ENCODE results near the gene SCYGR3.
"Not testable (repeated sequence)": the region's sequence is repeated elsewhere in the genome, so short reads cannot be mapped to it uniquely, and the experiment has no call there.

SCYGR3 gene

DNA sequence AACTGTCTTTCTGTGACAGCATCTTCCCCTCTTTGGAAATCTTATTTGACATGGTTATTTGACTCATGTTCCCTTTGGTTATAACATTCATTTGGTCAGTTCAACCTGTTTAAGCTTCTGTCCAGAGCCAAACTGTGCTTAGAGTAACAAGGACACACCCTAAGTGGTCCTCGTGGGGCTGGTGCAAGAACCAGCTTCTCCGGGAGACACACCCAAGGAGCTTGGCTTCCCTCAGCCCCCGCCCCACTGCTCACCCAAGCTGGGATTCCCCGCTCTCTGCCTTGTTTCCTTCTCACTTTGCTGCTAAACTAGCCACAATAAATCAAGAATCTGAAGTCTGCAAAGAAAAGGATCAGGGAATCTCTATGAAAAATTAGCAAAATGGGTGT, 1.4 kb downstream of the SCYGR3 start:
- no peak for DNase-seq (ENCODE audit: low spot score)

- DNase-seq (ENCODE audit: low spot score), result no peak
Observed at GRCh38 chr2:227612546-227613271, 1.9 kb downstream of the SCYGR3 start.

- DNase-seq (ENCODE audit: low spot score), result no peak
Observed at GRCh38 chr2:227610123-227610522, 4.5 kb downstream of the SCYGR3 start.

DNA sequence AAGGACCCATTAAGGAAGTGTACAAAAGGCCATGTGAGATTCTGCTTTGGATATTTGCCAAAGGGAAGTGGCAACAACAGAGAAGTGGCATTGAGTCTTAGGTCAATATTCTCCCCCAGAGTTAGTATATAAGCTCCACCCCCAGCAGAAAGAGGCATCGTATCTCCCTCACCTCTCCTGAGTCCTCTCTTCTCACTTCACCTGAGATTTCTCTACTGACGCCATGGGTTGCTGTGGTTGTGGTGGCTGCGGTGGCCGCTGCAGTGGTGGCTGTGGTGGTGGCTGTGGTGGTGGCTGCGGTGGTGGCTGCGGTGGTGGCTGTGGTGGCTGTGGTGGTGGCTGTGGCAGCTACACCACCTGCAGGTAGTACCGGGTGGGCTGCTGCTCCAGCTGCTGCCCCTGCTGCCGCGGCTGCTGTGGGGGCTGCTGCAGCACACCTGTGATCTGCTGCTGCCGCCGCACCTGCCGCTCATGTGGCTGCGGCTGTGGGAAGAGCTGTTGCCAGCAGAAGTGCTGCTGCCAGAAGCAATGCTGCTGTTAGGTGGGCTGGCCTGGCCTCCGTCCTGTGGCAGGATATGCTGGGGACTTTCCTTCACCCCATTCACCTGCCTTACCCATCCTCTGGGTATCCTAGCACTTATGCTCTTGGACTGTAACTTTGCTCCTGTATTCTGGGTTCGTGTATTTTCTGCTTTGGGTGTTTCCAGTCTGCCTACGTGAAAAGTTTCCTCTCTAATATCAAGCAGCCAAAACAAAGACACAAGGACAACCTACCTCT, 5.9 kb downstream of the SCYGR3 start:
- peak; percentile 37 for DNase-seq (ENCODE audit: low spot score)

- DNase-seq (ENCODE audit: low spot score), result no peak
Observed at GRCh38 chr2:227607941-227608340, 6.7 kb downstream of the SCYGR3 start.

GRCh38 chr2:227606476-227606875, 8.2 kb downstream of the SCYGR3 start:
- DNase-seq (ENCODE audit: low spot score), result no peak

GRCh38 chr2:227602358-227602757, 12.3 kb downstream of the SCYGR3 start:
- no peak for DNase-seq (ENCODE audit: low spot score)

- DNase-seq (ENCODE audit: low spot score), result not testable (repeated sequence)
Observed at GRCh38 chr2:227598835-227599503, 15.7 kb downstream of the SCYGR3 start, which contains the start of gene SCYGR2. SCYGR2 (plus strand) TSS chr2:227598893; CDS start chr2:227598893, 0 bp downstream.

DNA sequence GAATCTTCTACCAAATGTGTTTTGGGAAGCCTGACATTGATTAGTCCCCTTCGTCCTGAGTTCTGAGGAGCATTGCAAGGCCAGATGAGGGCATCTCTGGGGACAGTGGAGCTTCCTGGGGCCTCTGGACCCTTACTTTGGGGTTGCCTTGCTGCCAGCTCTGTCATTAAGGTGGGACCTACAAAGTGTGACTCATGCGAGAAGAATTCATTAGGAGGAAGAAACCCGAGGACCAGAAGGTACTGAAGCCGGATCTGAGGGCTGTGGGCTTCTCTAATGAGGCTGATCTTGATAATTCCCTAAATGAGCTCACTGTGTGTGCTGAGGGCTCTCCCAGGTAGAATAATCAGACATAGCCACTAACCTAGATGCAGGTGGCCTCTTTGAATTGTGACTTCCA, 16.6 kb downstream of the SCYGR3 start:
- no peak for DNase-seq (ENCODE audit: low spot score)

- DNase-seq (ENCODE audit: low spot score), result no peak
Observed at GRCh38 chr2:227597036-227597435, 17.6 kb downstream of the SCYGR3 start.

- DNase-seq (ENCODE audit: low spot score), result no peak
Observed at GRCh38 chr2:227595797-227596196, 18.8 kb downstream of the SCYGR3 start.

DNA sequence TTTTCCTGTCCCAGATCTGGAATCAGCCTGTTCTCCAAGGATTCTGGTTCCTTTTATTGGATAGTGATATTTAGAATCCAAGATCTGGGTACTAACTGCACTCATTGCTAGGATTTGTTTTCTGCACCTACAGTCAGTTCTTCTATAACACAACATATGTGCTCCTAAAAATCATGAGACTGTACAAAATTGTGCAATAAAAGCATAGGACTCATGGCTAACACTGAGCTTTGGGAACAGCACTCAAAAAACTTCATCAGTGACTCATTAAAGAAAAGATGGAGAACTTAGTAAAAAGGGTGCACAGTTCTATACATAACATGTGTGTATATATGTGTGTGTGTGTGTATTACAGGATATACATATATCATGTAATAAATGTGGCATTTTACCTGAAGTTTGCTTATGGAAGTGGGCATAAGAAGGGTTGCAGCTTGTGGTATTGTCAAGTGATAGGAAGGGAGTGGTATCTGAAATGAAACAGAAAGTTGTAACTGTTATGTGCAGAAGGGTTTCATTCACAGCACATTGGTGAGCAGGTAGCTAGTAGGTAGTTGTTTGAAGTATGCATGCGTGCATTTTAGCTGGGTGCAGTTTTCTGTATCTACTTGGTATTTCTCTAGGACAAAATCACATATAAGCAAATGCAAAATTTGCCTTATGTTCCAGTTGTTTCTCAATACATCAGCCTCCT, 21.8 kb downstream of the SCYGR3 start:
- no peak for DNase-seq (ENCODE audit: low spot score)

DNA sequence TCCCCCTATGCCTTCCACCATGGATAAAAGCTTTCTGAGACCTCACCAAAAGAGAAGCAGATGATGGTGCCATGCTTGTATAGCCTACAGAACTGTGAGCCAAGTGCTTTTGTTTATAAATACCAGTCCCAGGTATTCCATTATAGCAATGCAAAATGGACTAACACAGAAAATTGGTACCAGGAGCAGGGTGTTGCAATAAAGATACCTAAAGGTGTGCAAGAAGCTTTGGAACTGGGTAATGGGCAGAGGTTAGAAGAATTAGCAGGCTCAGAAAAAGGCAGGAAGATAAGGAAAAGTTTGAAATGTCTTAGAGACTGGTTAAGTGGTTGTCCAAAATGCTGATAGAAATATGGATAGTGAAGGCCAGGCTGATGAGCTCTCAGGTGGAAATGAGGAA, 32.3 kb downstream of the SCYGR3 start:
- DNase-seq (ENCODE audit: low spot score), result no peak

DNA sequence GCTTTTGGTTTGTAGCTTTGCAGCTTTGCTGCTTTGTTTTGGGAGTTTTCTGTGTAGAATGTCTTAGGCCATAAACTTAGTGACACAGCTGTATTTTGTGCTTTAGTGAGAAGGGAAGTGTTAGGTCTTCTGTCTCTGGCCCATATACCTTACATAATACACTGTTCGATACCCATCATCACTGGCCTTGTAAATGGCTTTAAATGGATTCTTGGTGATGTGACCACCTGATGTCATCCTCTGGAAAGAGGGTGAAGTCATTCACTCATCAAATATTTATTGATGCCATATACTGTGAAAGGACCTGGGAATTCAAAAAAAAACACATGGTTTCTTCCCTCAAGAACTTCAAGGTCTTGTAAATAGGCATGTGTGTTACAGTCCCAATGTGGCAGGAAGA, 34.8 kb downstream of the SCYGR3 start:
- no peak for DNase-seq (ENCODE audit: low spot score)

DNA sequence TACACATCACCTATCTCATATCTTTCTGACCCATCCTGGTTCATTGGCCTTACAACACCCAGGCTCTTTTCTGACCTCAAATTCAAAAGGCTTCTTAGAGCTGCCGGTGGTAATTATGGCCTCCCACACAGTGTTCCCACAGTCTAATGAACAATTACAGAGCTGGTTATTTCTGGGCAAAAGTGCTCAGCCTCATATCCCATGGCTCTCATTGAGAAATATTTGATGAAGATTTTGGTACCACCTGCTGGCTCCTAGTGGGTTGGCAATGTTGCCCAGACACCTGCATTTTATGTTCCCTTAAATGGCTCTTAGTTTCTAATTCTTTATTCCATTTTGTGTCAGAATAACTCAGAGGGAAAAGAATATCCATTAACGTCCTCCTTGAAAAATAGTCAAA, 36.0 kb downstream of the SCYGR3 start:
- DNase-seq (ENCODE audit: low spot score), result no peak

DNA sequence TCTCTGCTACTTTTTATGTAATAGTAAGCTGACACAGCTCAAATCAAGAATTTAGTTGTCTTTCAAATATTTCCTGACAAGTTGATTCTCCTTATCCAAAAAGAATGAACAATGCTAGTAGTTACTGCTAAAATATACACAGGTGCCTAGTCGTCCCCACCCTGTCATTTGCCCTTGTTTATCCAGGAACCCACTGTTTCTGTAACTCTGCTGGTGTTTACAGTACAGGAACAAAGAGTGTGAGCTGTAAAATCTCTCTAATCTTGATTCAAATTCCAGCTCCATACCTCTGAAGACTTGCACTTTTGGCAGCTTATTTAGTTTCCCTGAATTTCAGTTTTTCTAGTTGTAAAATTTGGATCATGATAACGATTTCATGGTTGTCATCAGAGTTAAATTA, 37.1 kb downstream of the SCYGR3 start:
- DNase-seq (ENCODE audit: low spot score), result no peak

- no peak for DNase-seq (ENCODE audit: low spot score)
Observed at GRCh38 chr2:227576812-227577211, 37.8 kb downstream of the SCYGR3 start.

DNA sequence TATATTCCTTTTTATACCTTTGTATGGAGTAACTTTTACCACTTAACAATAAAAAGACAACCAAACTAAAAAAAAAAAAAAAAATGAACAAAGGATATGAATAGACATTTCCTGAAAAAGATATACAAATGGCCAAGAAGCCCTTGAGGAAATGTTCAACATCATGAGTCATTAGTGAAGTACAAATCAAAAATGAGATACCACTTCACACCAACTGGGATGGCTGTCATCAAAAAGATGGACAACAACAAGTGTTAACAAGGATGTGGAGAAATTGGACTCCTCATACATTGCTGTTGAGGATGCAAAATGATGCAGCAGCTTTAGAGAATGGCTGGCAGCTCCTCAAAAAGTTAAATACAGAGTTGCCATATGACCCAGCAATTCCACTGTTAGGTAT, 38.5 kb downstream of the SCYGR3 start:
- DNase-seq (ENCODE audit: low spot score), result no peak

DNA sequence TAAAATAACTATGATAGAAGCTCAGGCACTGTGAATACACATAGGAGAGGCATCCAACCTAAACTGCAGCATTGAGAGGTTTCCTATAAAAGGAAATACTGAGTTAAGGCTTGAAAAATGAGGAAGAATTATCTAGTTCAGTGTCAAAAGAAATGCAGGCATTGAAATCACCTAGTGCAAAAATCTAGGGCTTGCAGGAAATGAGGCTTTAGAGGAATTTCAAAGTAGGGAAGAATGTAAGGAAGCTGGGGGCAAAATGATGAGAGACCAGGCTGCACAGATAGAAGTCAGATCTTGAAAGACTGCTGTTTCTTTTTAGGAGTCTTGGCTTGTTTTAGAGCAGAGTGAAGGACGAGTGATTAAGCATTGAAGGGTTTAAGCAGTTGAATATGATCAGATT, 44.0 kb downstream of the SCYGR3 start:
- no peak for DNase-seq (ENCODE audit: low spot score)

DNA sequence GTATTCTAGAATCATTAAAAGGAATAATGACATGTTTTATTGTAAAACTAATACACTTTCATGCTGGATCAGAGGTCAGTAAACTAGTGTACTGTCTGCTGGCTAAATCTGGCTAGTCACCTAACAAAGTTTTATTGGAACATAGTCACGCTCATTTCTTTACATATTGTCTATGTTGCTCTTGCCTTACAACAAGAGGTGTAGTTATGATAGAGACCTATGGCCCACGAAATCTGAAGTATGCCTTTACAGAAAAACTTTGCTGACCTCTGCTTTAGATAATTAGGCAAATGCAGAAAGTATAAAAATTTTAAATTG, 45.8 kb downstream of the SCYGR3 start:
- DNase-seq (ENCODE audit: low spot score), result no peak

GRCh38 chr2:227566012-227566411, 48.6 kb downstream of the SCYGR3 start:
- DNase-seq (ENCODE audit: low spot score), result no peak

GRCh38 chr2:227565080-227565479, 49.6 kb downstream of the SCYGR3 start:
- DNase-seq (ENCODE audit: low spot score), result no peak
